HL-60 (cell line): ENCODE results near the gene SCARF1.
"Not testable (repeated sequence)": the region's sequence is repeated elsewhere in the genome, so short reads cannot be mapped to it uniquely, and the experiment has no call there.

Source experiments
- CTCF ChIP-seq: IDR thresholded peaks from one replicate; pipeline ENCODE4 v1.5.1; 2011; ENCODE audit warnings: low read length, control low read depth, inconsistent platforms; ENCODE audit not compliant: insufficient read depth
- SPI1 ChIP-seq: IDR thresholded peaks from 2 replicates; pipeline ENCODE4 v1.6.1; 2012; ENCODE audit warnings: low read depth, mild to moderate bottlenecking, borderline replicate concordance

GRCh38 chr17:1652794-1653193, 7.3 kb upstream of the SCARF1 start:
- TF ChIP-seq CTCF, SPI1: not testable (repeated sequence)
